Measurements from ENCODE around the gene RPA1. TPM values are rescaled to one million over a fixed set of nuclear protein-coding genes. Genes with fewer than 3 reads are reported as not detected.
A peak's percentile ranks its signal among the peaks of the same experiment; 100 is the strongest.

Gene RPA1
- total and polyA plus RNA-seq, 2 of the 8 experiments (the other 6 are each of a cell fraction or from before 2014, with no cell fraction given), result 79.1 to 194 TPM

GRCh38 chr17:1946021-1946932 is 116.5 kb downstream of the RPA1 start:
- H2BK12ac ChIP-seq (ENCODE audit: low read depth, low read length), result no peak overlapping the region
- no peak overlapping the region for H4K91ac ChIP-seq (replicated peaks; ENCODE audit: insufficient read length, low read length)
- peak overlapping the region; percentile 13; the same call in 1 of the 2 replicates for H2BK5ac ChIP-seq (ENCODE audit: low read depth, low read length)
- H3K14ac ChIP-seq (ENCODE audit: insufficient read length), result no peak overlapping the region
- H3K56ac ChIP-seq (replicated peaks; ENCODE audit: insufficient read length, low read depth, low read length), result no peak overlapping the region
- no peak overlapping the region for H2BK15ac ChIP-seq (ENCODE audit: low read length)
- no peak overlapping the region for H3K4me3 ChIP-seq (ENCODE audit: extremely low read depth in 1 of 4, insufficient read depth in 2 of 4, low read depth in 3 of 4, low read length in 4 of 4)
- H2AFZ ChIP-seq (ENCODE audit: low read length), result no peak overlapping the region
- no peak overlapping the region for H3K4me2 ChIP-seq (ENCODE audit: insufficient read depth in 1 of 2, low read depth in 2 of 2, low read length in 2 of 2)
- no peak overlapping the region; the same call in 1 of the 2 replicates for H3K27ac ChIP-seq (ENCODE audit: low read depth, low read length)
- no peak overlapping the region for H3K4ac ChIP-seq (replicated peaks; ENCODE audit: insufficient read length, low read depth, low read length)
- H3K27me3 ChIP-seq (replicated peaks in 1 of 4; ENCODE audit: control insufficient read depth in 3 of 4, extremely low read depth in 1 of 4, insufficient read depth in 3 of 4, low read length in 3 of 4), result no peaks in the 10 kb centered on the region
- no peak for TF ChIP-seq CREB1 (IDR thresholded peaks at IDR 0.05)
- no peak overlapping the region for H3K9ac ChIP-seq (replicated peaks in 1 of 4; ENCODE audit: extremely low read depth in 1 of 4, low read depth in 3 of 4, low read length in 3 of 4)
- no peaks in the 10 kb centered on the region for H3K9me3 ChIP-seq (ENCODE audit: insufficient read depth in 2 of 2, low read depth in 1 of 2, low read length in 1 of 2)
- no peak overlapping the region for H3K23ac ChIP-seq (ENCODE audit: insufficient read length)
- DNase-seq (ENCODE audit: low read depth in 1 of 2, low spot score in 2 of 2) (no peak), FAIRE-seq (no peak)
- no peaks in the 10 kb centered on the region for H3K36me3 ChIP-seq (ENCODE audit: control insufficient read depth in 2 of 4, insufficient read depth in 4 of 4, low read length in 3 of 4)
- peaks cover 0 to 5% of the 10 kb centered on the region in 2 experiments for H4K20me1 ChIP-seq (replicated peaks in 1 of 2; ENCODE audit: control insufficient read depth in 1 of 2, insufficient read depth in 2 of 2, low read length in 2 of 2)
- no peak overlapping the region for H4K5ac ChIP-seq (ENCODE audit: insufficient read length, low read depth, low read length)
- peak overlapping the region; percentile 68 for H4K8ac ChIP-seq (ENCODE audit: extremely low read depth, insufficient read depth, low read length)
- WGBS, 2 experiments (ENCODE audit: extremely low coverage in 1 of 2, insufficient coverage in 1 of 2, insufficient read length in 1 of 2, insufficient replicate concordance in 2 of 2, low coverage in 1 of 2, low lambda C conversion rate in 2 of 2, missing lambda C conversion rate in 1 of 2), result 90% methylated on average over 20 of the region's 20 CpGs; no CpG with 5 or more reads in 1 of the 2 experiments
- H3K79me1 ChIP-seq (ENCODE audit: low read depth, low read length), result no peaks in the 10 kb centered on the region
- no peak overlapping the region for H2BK20ac ChIP-seq (ENCODE audit: low read length)
- H3K4me1 ChIP-seq (replicated peaks in 1 of 4; ENCODE audit: control insufficient read depth in 3 of 4, insufficient read depth in 4 of 4, low read length in 3 of 4), result no peaks in the 10 kb centered on the region
- no peaks in the 10 kb centered on the region for H3K79me2 ChIP-seq (ENCODE audit: control insufficient read depth in 1 of 2, insufficient read depth in 2 of 2, low read length in 2 of 2)
- H2AK5ac ChIP-seq (ENCODE audit: low read depth, low read length), result no peak overlapping the region
- H2BK120ac ChIP-seq (replicated peaks; ENCODE audit: low read depth, low read length), result no peak overlapping the region
- POLR2A ChIA-PET (ENCODE audit: partially characterized antibody), result no interaction called here
- no peaks in the 10 kb centered on the region for H3K23me2 ChIP-seq (ENCODE audit: low read depth, low read length)
- CTCF ChIA-PET (ENCODE audit: partially characterized antibody), result no interaction called here
- H3K18ac ChIP-seq (ENCODE audit: extremely low read depth, low read length), result no peak overlapping the region

Measured in H1 (cell line).